Endothelial cell of umbilical vein (primary cell): ENCODE measurements around the gene NR1H2. TPM values are rescaled to one million over a fixed set of nuclear protein-coding genes. Genes with fewer than 3 reads are reported as not detected.

Experiments used
- BruUV-seq: library from RNA; stranded (reverse); fragments of 400-500 nt; replicated peaks from 2 replicates; lab custom pipeline; 2021; lab: Mats Ljungman, UMichigan
- CTCF ChIA-PET: fragments of 300-600, 350-600 bp; sonication (Branson Sonifier 250); formaldehyde crosslinking; loops from one replicate; lab custom pipeline; 2021; ENCODE audit warnings: antibody characterized with exemption, inconsistent platforms; lab: Charles Lee
- POLR2A ChIA-PET: fragments of 300-600, 350-600 bp; sonication (Branson Sonifier 250); formaldehyde crosslinking; loops from one replicate; lab custom pipeline; 2021; ENCODE audit warnings: antibody characterized with exemption, inconsistent platforms; lab: Charles Lee
- DNase-seq: peaks from one replicate; pipeline ENCODE4 v3.0.0-alpha.2; 2011; ENCODE audit warnings: low read depth, low spot score
- FAIRE-seq: peaks from 2 replicates; lab custom pipeline; 2011; peaks lifted over from hg19 to GRCh38; lab: Jason Lieb, UNC
- H2AFZ ChIP-seq: 2 replicates; pipeline ENCODE4 v1.6.0; 2012; ENCODE audit warnings: low read depth, low read length, control low read depth, inconsistent platforms
- H3K27ac ChIP-seq: 2 replicates; pipeline ENCODE4 v1.5.1; 2011; ENCODE audit warnings: low read depth, mild to moderate bottlenecking, control low read depth, low read length, moderate library complexity; ENCODE audit not compliant: insufficient read depth
- H3K27me3 ChIP-seq, 2 experiments: 2 replicates each; pipeline versions ENCODE4 v1.6.0 to v1.6.1; 2011; ENCODE audit warnings: low read length in 2 of 2, mixed read lengths in 1 of 2; ENCODE audit not compliant: control insufficient read depth in 2 of 2, insufficient read depth in 2 of 2
- H3K36me3 ChIP-seq, 2 experiments: 2 replicates in 1 of 2; 3 replicates in 1 of 2; pipeline ENCODE4 v1.5.1; 2011; ENCODE audit warnings: low read length in 2 of 2, mild to moderate bottlenecking in 1 of 2, moderate library complexity in 1 of 2; ENCODE audit not compliant: control insufficient read depth in 2 of 2, insufficient read depth in 2 of 2; ENCODE audit errors: extremely low read depth in 1 of 2
- H3K4me1 ChIP-seq: 3 replicates; pipeline ENCODE4 v1.5.1; 2011; ENCODE audit warnings: mild to moderate bottlenecking, low read length; ENCODE audit not compliant: control insufficient read depth, insufficient read depth; ENCODE audit errors: extremely low read depth
- H3K4me2 ChIP-seq: 2 replicates; pipeline ENCODE4 v1.6.1; 2011; ENCODE audit warnings: low read length, control low read depth, mixed read lengths; ENCODE audit not compliant: insufficient read depth
- H3K4me3 ChIP-seq, 3 experiments: fragments of 200-600 bp in 1 of 3; sonication (generic), shearing (Covaris generic) in 1 of 3; replicated peaks in 1 of 3; 2 replicates each; pipeline ENCODE4 v1.5.1; 2011 to 2016; ENCODE audit warnings: control low read depth in 3 of 3, low read length in 3 of 3, mild to moderate bottlenecking in 2 of 3, inconsistent platforms in 1 of 3, low read depth in 1 of 3, moderate library complexity in 1 of 3; ENCODE audit not compliant: insufficient read depth in 1 of 3
- H3K79me2 ChIP-seq: 2 replicates; pipeline ENCODE4 v1.6.0; 2012; ENCODE audit warnings: low read length, inconsistent platforms; ENCODE audit not compliant: control insufficient read depth, insufficient read depth
- H3K9ac ChIP-seq: replicated peaks from 2 replicates; pipeline ENCODE3; 2011; ENCODE audit warnings: low read length, control low read depth; ENCODE audit not compliant: insufficient read depth; ENCODE audit errors: extremely low read depth
- H3K9me1 ChIP-seq: replicated peaks from 3 replicates; pipeline ENCODE4 v1.6.0; 2011; ENCODE audit warnings: mild to moderate bottlenecking, low read length; ENCODE audit not compliant: control insufficient read depth, insufficient read depth; ENCODE audit errors: extremely low read depth
- H3K9me3 ChIP-seq: replicated peaks from 2 replicates; pipeline ENCODE4 v1.5.1; 2012; ENCODE audit warnings: low read length, inconsistent platforms; ENCODE audit not compliant: control insufficient read depth, insufficient read depth
- H4K20me1 ChIP-seq: replicated peaks from 2 replicates; pipeline ENCODE3; 2011; ENCODE audit warnings: mild to moderate bottlenecking, low read length; ENCODE audit not compliant: control insufficient read depth, insufficient read depth; ENCODE audit errors: extremely low read depth
- CTCF ChIP-seq, 2 donors: IDR thresholded peaks; 1 replicate in 1 of 2; 2 replicates in 1 of 2; pipeline ENCODE4 v1.5.1; 2011; ENCODE audit warnings: low read length in 2 of 2, mild to moderate bottlenecking in 2 of 2, moderate library complexity in 2 of 2, control low read depth in 1 of 2, inconsistent platforms in 1 of 2, low read depth in 1 of 2; ENCODE audit not compliant: insufficient read depth in 1 of 2; ENCODE audit errors: extremely low read depth in 1 of 2
- EZH2 ChIP-seq: IDR thresholded peaks from 2 replicates; pipeline ENCODE4 v1.6.1; 2012; ENCODE audit warnings: borderline replicate concordance, low read depth, mild to moderate bottlenecking, moderate library complexity, low read length, inconsistent platforms; ENCODE audit not compliant: severe bottlenecking
- FOS ChIP-seq: IDR thresholded peaks from 2 replicates; pipeline ENCODE4 v1.6.1; 2011; ENCODE audit warnings: mild to moderate bottlenecking, low read length, moderate library complexity, borderline replicate concordance; ENCODE audit not compliant: insufficient read depth
- GATA2 ChIP-seq: IDR thresholded peaks from 2 replicates; pipeline ENCODE4 v1.7.0; 2011; ENCODE audit warnings: low read depth, mild to moderate bottlenecking, moderate library complexity, mixed read lengths, low read length; ENCODE audit not compliant: insufficient read length, insufficient read depth
- JUN ChIP-seq: IDR thresholded peaks from 2 replicates; pipeline ENCODE4 v1.6.1; 2011; ENCODE audit warnings: borderline replicate concordance, low read depth; ENCODE audit not compliant: insufficient read length, insufficient read depth
- MAX ChIP-seq: IDR thresholded peaks from 2 replicates; pipeline ENCODE4 v1.6.1; 2011; ENCODE audit not compliant: insufficient read depth, insufficient read length
- MYC ChIP-seq: IDR thresholded peaks from one replicate; pipeline ENCODE4 v1.6.1; 2011; ENCODE audit warnings: mild to moderate bottlenecking, low read depth, low read length
- POLR2A ChIP-seq: IDR thresholded peaks from 2 replicates; pipeline ENCODE4 v1.6.1; 2012; ENCODE audit warnings: low read depth, mild to moderate bottlenecking, control low read depth, low read length
- POLR2AphosphoS5 ChIP-seq: IDR thresholded peaks from 2 replicates; pipeline ENCODE4 v1.6.1; 2012; ENCODE audit warnings: low read depth, mild to moderate bottlenecking, control low read depth, low read length, moderate library complexity; ENCODE audit not compliant: insufficient read depth
- dilution Hi-C: fragments of 300-500 bp; cut with MboI; formaldehyde crosslinking; loops from one replicate; pipeline ENCODE4 v1.15.0; 2019; ENCODE audit warnings: low sequenced_read_pairs; ENCODE audit not compliant: extremely low pct_ligation_motif_present
- intact Hi-C: fragments of 100-400 bp; cut with micrococcal nuclease; formaldehyde crosslinking; loops from one replicate; pipeline ENCODE4 v1.10.0; 2022
- polyA plus RNA-seq, 4 experiments: library from polyadenylated mRNA; depleted of rRNA in 3 of 4; stranded (reverse) in 3 of 4; unstranded in 1 of 4; fragments of >200 nt; gene quantifications; 2 replicates each; pipeline versions ENCODE4 v1.2.1 to v1.2.3, GENCODE V29; 2011 to 2012; ENCODE audit warnings: missing spikeins in 1 of 4
- total RNA-seq: library from RNA; stranded (reverse); gene quantifications from 2 replicates; pipeline ENCODE4 v1.2.3, GENCODE V29; 2021

NR1H2 gene
- total and polyA plus RNA-seq, 2 donors (not counting 3 experiments of a cell fraction or from before 2014, with no cell fraction given) = 46.7 to 48.4 TPM

GRCh38 chr19:50333235-50333736, 43.0 kb upstream of the NR1H2 start:
- Histone ChIP-seq H3K36me3 (no peaks in the 10 kb centered on the region), H3K9me3 (no peaks in the 10 kb centered on the region), H3K4me1 (peaks cover 8% of the 10 kb centered on the region), H3K27ac (no peak overlapping the region), H3K4me3 (peak overlapping the region in 2 of 3 experiments; percentile 27 to 60), H4K20me1 (no peaks in the 10 kb centered on the region), H3K4me2 (peak overlapping the region; percentile 83), H2AFZ (peak overlapping the region; percentile 99), H3K9ac (no peak overlapping the region), H3K27me3 (peaks cover 11 to 14% of the 10 kb centered on the region in 2 experiments), H3K79me2 (no peaks in the 10 kb centered on the region), H3K9me1 (no peaks in the 10 kb centered on the region)
- POLR2A ChIA-PET = no interaction called here
- CTCF ChIA-PET = interaction anchor here (1.0 to 1.5 kb wide), 2 partner anchors 24 to 37 kb away, joined by 3 to 8 read pairs; no protein-coding TSS in a partner anchor
- intact Hi-C loops = loop anchor here (1.0 to 5.0 kb wide), 2 partner anchors 16 to 324 kb away; no protein-coding TSS in a partner anchor
- DNase-seq = peak; percentile 89
- peak; percentile 85 for FAIRE-seq
- no TSS peak for BruUV-seq
- dilution Hi-C loops = no loop called here
- TF ChIP-seq GATA2 = no peak
- no peak for TF ChIP-seq POLR2A
- no peak for TF ChIP-seq CTCF (IDR thresholded peaks at IDR 0.05; ENCODE audit: extremely low read depth in 1 of 2, insufficient read depth in 1 of 2, low read depth in 1 of 2, low read length in 2 of 2)
- no peak for TF ChIP-seq FOS
- no peak for TF ChIP-seq EZH2
- TF ChIP-seq MYC = no peak
- TF ChIP-seq JUN = no peak
- no peak for TF ChIP-seq MAX
- TF ChIP-seq POLR2AphosphoS5 = no peak
